SK-N-MC (cell line): Measurements from ENCODE around the gene ABHD15.

Experiments used
- EZH2 ChIP-seq: fragments of 200-600 bp; sonication (generic); IDR thresholded peaks from one replicate; pipeline ENCODE4 v1.6.1; 2017; ENCODE audit warnings: antibody characterized with exemption
- FOXP2 ChIP-seq: optimal IDR thresholded peaks from 2 replicates; pipeline ENCODE3; 2011; ENCODE audit warnings: mild to moderate bottlenecking, moderate library complexity; ENCODE audit not compliant: insufficient read depth; ENCODE audit errors: extremely low read length, control extremely low read depth
- POLR2AphosphoS5 ChIP-seq: IDR thresholded peaks from 2 replicates; pipeline ENCODE4 v1.6.1; 2012; ENCODE audit warnings: mild to moderate bottlenecking, low read depth, low read length, borderline replicate concordance

DNA sequence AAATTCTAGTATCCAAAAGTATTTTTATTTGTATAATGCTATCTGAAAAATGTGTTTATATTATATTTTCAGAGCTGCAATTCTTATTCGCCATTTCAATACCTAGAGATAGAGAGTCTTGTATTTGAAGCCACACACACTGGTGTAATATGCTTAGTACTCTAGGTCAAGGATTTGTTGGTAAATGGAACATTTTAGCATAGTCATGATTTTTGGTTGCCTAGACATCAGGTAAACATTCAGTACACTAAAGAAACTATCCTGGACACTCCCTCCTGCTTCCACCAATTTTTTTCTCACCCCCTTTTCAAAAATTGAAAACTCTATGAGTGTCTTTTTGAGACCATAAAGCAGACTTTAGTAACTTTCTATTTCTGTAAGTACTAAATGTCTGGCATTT, 20.8 kb downstream of the ABHD15 start:
- TF ChIP-seq FOXP2 (no peak), EZH2 (no peak), POLR2AphosphoS5 (no peak)
